ENCODE data around the gene MS4A12.

DNA sequence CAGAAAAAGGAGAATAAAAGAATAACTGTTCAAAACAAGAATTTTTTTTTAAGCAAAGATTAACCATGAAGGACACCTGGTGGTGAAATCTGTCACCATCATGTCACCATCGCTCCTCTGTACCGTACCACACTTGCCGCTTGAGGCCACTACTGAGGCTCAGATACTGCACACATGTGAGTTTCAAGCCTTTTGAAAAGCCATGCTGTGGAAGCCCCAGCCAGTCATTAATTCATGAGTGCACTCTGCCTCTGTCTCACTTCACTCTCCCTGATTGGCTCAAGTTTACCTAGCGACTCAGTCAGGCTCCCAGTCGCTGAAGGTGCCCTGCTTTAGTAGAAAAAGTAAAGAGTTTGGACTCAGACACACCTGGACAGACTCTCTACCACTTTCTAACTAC is 6.6 kb upstream of the MS4A12 start:
- TF ChIP-seq, protein P1, sequence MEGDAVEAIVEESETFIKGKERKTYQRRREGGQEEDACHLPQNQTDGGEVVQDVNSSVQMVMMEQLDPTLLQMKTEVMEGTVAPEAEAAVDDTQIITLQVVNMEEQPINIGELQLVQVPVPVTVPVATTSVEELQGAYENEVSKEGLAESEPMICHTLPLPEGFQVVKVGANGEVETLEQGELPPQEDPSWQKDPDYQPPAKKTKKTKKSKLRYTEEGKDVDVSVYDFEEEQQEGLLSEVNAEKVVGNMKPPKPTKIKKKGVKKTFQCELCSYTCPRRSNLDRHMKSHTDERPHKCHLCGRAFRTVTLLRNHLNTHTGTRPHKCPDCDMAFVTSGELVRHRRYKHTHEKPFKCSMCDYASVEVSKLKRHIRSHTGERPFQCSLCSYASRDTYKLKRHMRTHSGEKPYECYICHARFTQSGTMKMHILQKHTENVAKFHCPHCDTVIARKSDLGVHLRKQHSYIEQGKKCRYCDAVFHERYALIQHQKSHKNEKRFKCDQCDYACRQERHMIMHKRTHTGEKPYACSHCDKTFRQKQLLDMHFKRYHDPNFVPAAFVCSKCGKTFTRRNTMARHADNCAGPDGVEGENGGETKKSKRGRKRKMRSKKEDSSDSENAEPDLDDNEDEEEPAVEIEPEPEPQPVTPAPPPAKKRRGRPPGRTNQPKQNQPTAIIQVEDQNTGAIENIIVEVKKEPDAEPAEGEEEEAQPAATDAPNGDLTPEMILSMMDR (IDR thresholded peaks at IDR 0.05) = no peak
- TF ChIP-seq POLR2A (IDR thresholded peaks at IDR 0.05) = no peak
- TF ChIP-seq EP300 (IDR thresholded peaks at IDR 0.05) = no peak
